Amniotic stem cell (primary cell): Measurements from ENCODE around the gene NEU2.

Experiments
- DNase-seq: peaks from one replicate; lab custom pipeline; 2025; lab: John Stamatoyannopoulos, UW

Gene NEU2

DNA sequence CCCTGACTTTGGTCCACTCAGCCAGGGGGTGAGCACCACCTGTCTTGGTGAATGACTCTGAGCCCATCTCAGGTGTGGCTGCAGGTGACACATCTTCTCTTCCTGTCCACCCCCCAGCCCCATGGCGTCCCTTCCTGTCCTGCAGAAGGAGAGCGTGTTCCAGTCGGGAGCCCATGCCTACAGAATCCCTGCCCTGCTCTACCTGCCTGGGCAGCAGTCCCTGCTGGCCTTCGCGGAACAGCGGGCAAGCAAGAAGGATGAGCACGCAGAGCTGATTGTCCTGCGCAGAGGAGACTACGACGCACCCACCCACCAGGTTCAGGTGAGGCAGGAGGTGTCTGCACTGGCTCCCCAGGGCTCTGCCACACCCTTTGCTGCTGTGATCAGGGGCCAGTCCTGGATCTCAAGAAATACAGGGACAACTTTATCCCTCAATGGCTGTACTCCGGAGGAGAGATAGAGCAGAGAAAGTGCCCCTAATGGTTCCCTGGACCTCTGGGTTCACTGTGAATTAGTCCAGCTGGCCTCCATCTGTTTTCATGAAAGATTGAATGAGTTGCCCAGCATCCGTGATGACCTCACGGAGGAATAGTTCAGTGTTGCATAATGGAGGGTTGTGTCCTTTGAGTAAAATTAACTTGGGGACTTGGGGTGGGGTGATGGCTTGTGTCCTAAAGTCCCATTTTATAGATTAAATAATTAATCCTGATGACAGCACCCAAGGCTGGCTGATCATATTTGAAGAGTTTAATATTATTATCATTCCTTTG lies at the start of gene NEU2:
Gene NEU2 (plus strand): TSS at position 122 of the 770 bp plus-strand sequence. CDS start 0 bp downstream, at position 122.
- no peak for DNase-seq

DNA sequence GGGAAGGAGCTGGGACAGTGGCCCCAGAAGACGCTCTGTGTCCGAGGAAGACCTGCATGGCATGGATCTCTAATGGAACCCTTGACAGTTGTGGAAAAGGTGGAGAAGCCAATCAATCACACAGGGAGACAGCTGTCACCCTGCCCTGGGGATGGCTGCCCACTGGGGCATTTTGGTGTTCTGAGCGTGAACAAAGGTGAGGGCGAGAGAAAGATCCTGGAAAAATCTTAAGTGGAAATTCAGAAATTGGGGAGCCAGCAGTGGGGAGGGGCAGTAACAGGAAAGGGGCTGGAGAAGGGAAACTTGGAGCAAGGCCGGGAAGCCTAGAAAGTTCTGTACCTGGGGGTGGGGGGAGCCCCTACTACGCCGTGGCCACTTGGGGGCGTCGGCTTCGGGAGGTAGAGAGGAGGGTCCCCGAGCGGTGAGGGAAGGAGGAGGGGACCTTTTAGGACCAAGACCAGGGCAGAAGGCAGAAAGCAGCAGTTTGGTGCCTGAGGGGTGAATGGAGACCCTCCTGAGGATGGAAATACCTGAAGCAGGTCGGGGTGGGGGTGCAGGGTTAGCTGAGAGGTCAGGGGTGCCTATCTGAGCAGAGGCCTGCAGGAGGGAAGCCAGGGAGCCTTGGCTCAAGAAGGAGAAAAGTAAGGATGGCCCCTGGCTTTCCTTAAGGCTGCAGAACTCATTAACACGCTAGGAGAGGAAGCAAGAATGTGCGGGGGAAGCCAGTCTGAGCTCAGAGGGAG lies 49.4 kb upstream of the NEU2 start:
- DNase-seq: no peak

DNA sequence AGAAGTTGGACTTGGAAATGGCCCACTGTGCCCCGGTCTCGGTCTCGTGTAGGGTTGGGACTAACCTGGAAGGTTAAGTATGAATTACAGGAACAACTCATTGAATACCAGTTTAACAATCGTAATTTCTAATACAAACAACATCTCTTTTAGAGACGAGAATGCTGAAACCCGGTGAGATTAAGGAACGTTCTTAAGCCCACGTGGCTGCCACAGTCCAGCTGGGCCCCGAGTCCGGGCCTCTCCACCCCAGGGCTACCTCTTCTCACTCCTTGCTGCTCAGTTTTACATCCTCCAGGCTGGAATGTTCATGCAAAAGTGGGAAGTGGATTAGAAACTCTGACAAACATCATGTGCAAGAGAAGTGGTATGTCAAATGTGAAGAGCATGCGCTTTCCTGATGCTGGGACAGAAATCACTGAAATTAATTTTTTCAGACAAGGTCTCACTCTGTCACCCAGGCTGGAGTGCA lies 48.8 kb upstream of the NEU2 start:
- no peak for DNase-seq

DNA sequence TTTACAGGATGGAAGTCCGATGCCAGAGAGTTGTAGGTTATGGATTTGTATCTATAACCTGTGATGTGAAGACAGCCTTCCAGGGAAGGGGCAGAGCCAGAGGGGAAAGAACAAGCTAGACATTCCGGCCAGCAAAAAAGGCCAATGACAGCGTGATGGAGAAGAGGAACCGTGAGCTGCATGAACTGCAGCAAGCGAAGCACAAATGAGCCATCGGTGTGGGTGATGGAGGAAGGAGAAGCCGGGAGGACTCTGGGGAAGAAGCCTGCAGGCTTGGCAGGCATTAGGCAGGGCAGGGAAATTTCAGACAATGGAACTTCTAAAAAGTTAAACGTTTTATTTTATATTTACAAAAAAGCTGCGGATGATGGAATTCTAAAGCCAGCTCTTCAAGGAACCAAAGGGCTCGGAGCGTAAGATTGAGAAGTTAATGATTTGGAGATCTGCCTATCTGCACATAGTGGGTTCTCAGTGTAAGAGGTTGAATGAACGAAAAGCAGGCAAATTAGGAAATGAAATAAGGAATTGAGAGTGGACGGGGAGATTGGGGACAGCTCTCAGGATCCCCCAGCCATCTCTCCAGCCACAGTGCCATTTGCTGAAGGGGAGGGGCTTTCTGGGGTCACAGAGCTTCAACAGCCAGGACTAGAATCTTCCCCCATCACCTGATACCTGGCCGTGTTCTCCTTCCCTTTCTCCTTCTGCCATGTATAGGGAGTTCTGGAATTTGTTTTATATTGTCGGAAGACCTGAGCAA lies 47.8 kb upstream of the NEU2 start:
- no peak for DNase-seq

DNA sequence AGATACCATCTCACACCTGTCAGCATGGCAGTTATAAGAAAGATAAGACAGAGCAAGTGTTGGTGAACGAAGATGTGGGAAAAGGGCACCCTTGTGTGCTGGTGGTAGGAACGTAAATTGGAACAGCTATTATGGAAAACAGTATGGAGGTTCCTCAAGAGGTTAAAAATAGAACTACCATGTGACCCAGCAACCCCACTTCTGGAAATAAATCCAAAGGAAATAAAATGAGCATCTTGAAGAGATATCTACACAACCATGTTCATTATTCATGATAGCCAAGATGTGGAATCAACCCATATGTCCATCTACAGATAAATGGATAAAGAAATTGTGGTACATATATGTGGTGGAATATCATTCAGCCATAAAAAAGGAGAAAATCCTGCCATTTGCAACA lies 46.3 kb upstream of the NEU2 start:
- no peak for DNase-seq

DNA sequence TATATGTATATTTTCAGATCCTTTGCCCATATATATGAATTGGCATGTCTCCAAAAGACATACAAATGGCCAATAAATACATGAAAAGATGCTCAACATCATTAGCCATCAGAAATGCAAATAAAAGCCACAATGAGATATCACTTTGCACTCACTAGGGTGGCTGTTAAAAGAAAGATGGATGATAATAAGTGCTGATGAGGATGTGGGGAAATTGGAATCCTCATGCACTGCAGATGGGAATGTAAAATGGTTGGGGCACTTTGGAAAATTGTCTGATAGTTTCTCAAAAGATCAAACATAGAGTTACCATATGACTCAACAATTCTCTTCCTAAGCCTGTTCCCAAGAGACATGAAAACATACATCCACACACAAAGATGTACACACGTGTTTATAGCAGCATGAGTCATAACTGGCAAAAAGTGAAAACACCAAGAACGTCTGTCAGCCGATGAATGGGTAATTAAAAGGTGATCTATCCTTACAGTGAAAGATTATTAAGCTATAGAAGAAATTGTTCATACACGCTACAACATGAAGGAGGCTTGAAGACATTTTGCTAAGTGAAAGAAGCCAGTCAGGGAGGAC lies 39.1 kb upstream of the NEU2 start:
- no peak for DNase-seq

DNA sequence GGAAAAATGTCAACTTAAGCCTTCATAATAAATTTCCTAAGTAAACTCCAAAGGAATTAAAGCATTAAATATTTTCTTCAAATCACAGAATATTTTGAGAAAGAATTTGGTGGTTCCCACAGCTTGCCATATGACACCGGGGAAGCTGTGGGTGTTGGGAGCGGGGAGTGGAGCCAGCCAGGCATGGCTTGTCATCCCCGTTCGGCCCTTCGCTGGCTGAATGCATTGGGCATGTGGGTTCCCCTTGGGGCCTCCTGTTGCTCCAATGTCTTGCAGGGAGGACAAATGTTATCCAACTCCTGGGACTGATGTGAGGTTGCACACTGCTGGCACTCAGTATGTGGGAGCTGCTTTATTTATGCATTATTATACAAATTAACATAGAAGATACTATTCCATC lies 38.0 kb upstream of the NEU2 start:
- no peak for DNase-seq

DNA sequence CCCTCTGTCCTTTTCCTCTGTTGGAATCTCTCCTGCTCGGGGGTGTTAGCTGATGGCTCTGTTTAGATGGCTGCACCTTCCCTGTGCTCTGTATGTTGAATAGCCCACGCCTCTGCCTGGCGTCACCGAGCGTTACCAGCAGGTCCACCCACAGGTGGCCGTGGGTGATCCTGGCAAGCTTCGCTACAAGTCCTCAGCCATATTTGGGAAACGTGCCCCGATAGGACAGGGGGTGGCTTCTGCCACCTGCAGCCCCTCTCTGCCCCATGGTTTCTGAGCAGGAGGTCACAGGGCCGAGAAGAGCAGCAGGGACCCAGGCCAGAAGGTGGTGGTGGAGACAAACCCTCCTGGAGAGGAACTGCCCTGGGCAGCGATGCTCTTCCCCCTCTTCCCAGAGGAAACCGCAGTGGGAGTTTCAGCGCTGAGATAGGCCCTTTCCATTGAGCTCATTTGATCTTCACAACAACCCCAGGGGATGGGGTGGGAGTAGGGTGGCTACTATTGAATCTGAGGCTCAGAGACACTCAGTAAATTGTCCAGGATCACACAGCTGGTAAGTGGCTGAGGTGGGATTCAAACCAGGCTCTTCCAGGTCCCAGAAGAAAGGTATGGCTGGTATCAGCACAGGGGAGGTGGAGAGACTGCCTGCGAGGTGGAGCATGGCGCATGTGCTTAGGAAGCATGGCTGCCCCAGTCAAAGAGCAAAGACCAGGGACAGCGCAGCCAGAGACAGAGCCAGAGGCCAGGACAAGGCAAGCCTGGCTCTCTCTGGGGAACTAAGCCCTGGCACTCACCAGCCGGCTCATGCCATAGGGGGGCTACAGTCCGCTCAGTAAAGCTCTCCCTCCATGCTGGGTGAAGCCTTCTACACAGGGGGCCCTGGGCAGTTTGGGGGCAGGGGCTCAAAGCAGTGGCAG lies 34.5 kb upstream of the NEU2 start:
- DNase-seq: no peak

DNA sequence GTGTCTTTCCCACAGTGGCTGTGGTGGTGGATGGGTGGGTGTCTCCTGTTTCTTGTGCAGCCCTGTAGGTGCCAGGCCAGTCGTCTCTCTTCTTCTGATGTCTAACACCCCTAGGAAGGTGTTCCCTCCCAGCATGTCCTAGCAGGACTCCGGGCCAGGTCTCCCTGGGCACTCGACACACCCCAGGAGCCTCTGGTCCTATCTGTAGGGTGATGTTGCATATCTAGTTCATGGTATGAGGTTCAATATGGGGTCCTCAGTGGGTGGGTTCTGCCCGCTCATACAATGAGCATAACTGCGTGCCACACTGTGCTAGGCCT lies 33.8 kb upstream of the NEU2 start:
- no peak for DNase-seq

DNA sequence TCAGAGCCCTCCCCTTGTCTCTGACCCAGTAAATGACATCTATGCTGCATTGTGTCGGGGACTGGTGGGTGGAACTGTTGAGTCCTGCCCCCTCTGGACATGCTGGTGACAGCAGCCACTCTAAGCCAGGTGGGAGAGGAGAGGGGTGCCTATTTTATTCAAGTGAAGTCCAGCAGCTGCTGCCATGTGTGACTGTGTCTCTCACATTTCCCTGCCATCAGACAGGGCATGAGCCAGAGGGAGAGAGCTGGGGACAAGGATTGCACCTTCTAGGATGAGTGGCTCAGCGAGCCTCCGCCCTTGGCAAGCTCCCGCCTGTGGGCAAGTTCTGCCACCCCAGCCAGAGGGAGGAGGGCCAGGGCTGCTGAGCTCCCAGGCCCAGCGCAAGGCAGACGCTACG lies 33.1 kb upstream of the NEU2 start:
- no peak for DNase-seq

DNA sequence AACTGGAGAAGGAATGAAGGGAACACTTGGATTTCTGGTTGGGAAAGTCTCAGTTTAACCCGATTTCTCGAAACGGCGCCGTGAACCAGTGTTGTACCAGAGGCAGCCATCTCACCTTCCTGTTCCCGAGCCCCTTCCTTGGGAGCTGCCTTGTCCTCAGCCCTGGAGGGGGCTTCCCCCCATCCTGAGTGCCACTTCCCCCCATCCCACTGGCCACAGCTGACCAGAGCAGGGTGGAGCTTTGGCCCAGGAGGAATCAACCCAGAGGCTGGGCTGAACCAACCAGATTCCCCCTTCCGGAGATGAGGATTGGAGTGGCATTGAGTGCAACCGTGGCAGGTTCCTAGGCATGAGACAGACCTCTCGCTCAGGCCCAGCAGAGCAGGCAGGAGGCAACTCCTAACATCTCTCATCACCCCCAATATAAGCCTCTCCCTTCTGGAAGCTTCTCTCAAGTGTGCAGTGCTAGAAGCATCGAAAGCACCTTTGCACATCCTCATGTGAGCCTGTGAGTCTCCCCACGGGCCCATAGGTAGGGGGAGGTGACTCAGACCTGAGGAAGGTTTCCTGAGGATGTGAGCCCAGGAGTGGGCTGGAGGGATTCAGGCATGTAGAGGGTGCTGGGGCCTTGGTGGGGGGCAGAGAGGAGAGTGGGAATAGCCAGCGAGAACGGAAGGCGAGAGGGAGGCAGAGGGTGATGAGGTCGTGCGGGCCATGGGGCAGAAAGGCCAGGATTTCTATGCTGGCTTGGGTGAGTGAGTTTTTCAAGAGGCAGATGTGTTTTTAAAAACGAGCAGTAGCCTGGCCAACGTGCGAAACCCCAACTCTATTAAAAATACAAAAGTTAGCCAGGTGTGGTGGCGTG lies 31.4 kb upstream of the NEU2 start:
- no peak for DNase-seq

DNA sequence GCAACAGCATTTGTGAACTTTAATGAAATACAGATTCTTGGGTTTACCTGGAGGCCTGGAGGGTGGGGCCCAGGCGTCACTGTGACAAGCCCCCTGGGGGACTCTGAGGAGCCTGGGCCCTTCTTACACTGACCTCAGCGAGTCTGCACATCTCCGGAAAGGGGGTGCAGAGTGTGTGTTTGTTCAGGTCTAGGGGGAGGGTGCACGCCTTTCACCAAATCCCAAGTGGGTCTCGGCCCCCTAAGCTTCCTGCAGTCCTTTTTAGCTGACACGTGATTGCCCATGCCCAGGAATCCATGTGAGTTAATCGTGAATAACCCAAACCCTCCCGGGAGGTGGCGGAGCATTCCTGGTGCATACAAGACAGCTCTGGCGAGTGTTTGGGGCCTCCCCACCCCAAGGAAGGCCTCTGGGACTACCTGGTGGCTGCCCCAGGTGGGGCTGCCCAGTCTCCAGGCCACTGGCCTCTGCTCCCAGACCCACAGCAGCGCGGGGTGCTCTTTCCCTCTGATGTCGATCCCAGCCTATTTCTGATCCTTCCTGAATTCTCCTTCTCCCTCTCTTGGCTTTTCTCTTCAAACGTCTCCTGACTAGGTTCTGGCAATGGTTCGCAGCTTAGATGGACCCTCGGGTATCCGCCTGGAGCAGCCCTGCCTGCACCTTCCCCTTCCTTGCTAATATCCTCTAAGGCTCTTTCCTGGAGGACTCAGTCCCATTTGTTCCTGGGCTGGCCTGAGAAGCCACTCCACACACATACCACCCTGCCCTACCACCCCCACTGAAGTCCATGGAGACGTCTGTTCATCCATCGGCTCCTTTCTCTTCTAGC lies 29.4 kb upstream of the NEU2 start:
- no peak for DNase-seq

DNA sequence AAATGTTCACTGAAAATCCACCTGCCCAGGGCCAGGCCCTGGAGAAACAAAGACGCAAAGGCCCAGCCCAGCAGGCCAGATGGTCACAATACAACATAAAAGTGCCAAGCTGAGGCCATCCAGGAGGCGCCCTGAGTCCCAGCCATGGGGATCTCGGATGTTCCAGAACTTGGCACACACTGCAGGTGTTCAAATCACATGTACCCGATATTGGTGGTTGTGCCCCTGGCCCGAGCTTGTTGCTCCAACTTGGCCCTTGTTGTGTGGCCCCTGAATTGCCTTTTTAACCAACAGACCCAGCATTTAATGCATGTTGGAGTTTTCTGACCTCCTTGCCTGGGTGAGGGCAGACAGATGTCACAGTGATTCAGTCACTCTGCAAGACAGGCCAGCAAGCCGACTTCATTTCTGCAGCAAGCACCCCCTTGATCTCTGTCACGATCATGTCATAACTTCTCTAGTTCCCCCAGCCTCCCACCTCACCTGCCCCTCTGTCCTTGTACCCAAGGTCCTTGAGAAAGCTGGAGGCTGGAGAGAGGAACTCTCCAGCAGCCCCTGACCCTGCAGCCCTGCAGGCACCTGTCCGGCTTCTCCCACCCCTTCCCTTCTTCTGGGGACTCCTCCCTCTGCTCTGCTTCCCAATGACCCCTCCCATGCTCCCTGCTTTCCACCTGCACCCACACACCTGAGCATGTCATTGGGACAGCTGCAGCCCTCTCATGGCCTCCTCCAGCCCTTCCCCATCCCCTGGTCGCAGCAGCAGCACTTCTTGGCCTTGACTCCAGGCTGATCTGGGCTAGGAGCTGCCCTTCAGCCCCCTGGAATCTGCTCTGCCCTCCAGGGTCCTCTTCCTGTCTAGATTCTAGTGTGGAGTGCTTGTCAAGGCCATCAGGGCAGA lies 28.6 kb upstream of the NEU2 start:
- DNase-seq: no peak

DNA sequence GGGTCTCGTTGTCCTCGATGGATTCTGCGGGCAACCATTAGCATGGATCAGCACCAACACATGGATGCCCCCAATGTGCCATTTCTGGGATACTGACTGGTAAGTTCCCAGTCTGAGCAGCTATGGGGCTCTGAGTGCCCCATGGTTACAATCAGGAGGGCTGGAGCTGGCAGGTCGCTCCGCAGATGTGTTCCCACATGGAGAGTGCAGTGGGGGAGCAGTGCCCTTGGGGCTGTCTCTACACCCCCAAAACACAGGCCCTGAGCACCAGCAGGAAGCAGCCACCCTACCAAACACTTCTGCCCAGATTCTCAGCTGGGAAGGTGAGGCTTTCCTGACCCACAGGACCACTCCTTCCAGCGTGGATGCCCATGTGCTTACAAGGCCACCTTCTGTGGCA lies 27.4 kb upstream of the NEU2 start:
- DNase-seq: no peak

DNA sequence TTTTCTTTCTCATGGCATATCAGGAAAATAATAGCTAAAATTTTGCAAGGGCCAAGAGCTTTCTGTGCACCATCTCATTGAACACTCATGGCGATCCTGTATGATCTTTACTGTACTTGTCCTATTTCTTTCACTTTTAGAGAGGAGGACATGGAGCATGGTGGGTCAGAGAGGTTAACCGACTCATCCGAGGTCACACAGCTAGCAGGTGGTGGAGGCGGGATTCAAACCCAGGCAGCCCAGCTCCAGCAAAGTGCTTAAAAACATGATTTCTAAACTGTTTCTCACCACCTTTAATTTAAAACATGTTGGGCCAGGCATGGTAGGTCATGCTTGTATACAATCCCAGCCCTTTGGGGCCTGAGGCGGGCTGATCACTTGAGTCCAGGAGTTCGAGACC lies 25.8 kb upstream of the NEU2 start:
- no peak for DNase-seq

DNA sequence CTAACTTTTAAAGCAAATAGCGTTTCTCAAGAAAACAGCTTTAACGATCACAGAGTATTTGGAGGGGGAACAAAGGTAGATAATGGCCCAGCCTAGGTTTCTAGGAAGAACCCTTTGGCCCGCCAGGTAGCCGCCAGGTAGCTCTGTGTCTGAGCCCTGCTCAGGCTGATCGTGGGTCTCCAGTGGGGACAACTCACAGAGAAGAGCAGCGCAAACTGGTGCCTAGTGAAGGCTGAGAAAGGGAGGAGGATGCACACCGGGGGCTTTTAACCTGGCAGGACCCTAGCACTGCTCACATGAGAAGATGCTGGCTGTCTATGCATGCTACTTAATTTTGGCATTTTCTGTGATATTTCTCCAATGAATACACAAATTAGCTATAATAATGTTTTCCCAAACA lies 25.2 kb upstream of the NEU2 start:
- DNase-seq: no peak

DNA sequence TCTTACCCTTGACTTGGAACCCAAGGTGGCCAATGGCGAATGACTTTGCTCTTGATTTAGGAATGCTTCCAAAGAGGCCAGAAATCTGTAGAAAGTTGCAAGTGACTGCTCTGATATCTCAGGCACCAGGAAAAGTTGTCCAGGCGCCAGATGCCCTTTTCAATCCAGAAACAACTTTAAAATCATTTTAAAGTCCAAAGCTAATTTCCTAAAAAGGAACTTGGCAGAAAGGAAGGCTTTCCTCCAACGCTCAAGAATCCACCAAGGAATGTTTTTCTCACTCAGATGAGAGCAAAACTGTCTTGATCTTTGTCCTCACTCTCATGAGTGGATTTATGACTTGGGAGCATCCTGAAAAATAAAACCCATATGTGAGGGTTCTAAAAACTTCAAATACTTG lies 24.7 kb upstream of the NEU2 start:
- no peak for DNase-seq

DNA sequence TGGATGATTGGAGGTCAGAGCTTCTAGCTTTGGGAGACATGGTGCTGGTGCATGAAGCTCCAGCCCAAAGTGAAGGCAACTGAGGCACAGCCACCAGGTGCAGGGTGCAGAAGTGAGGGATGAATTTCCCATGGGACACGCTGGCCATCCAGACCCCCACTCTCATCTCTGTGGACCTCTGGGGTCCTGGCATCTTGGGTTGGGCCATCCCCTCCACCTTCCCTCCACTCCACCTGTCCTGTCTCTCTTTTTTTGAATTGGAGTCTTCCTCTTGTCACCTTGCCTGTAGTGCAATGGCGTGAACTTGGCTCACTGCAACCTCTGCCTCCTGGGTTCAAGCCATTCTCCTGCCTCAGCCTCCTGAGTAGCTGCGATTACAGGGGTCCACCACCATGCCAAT lies 22.8 kb upstream of the NEU2 start:
- no peak for DNase-seq
